HEK293 (cell line): ENCODE measurements around the gene DNHD1.

ENCODE experiments used
- GLIS2 ChIP-seq: fragments of 450-650 bp; formaldehyde crosslinking; IDR thresholded peaks from 2 replicates; pipeline ENCODE4 v1.5.1; 2016; ENCODE audit warnings: missing biosample characterization, missing genetic modification characterization
- KLF7 ChIP-seq: fragments of 450-650 bp; formaldehyde crosslinking; IDR thresholded peaks from 2 replicates; pipeline ENCODE4 v1.5.1; 2016; ENCODE audit warnings: missing biosample characterization, missing genetic modification characterization, borderline replicate concordance
- KLF9 ChIP-seq: fragments of 450-650 bp; formaldehyde crosslinking; IDR thresholded peaks from 2 replicates; pipeline ENCODE4 v1.5.1; 2016; ENCODE audit warnings: missing biosample characterization, missing genetic modification characterization, low read depth
- REPIN1 ChIP-seq: fragments of 450-650 bp; formaldehyde crosslinking; IDR thresholded peaks from 2 replicates; pipeline ENCODE4 v1.5.1; 2017; ENCODE audit warnings: missing biosample characterization, missing genetic modification characterization, low read depth
- SP3 ChIP-seq: fragments of 450-650 bp; formaldehyde crosslinking; IDR thresholded peaks from 2 replicates; pipeline ENCODE4 v1.5.1; 2016; ENCODE audit warnings: missing biosample characterization, missing genetic modification characterization
- TCF7L2 ChIP-seq: IDR thresholded peaks from 2 replicates; pipeline ENCODE4 v1.6.1; 2011; ENCODE audit warnings: low read depth, mild to moderate bottlenecking, inconsistent platforms, low read length, moderate library complexity, borderline replicate concordance
- ZFP37 ChIP-seq: fragments of 450-650 bp; formaldehyde crosslinking; IDR thresholded peaks from 2 replicates; pipeline ENCODE4 v1.5.1; 2016; ENCODE audit warnings: missing biosample characterization, missing genetic modification characterization
- ZNF19 ChIP-seq: fragments of 450-650 bp; formaldehyde crosslinking; IDR thresholded peaks from 2 replicates; pipeline ENCODE4; 2016; ENCODE audit warnings: missing biosample characterization, missing genetic modification characterization, low read depth
- ZNF2 ChIP-seq: fragments of 450-650 bp; formaldehyde crosslinking; IDR thresholded peaks from 2 replicates; pipeline ENCODE4 v1.5.1; 2016; ENCODE audit warnings: missing biosample characterization, missing genetic modification characterization
- ZNF202 ChIP-seq: fragments of 450-650 bp; formaldehyde crosslinking; IDR thresholded peaks from 2 replicates; pipeline ENCODE4 v1.5.1; 2016; ENCODE audit warnings: missing biosample characterization, missing genetic modification characterization, borderline replicate concordance
- ZNF214 ChIP-seq: fragments of 450-650 bp; formaldehyde crosslinking; IDR thresholded peaks from 2 replicates; pipeline ENCODE4 v1.5.1; 2017; ENCODE audit warnings: missing biosample characterization, mild to moderate bottlenecking, missing genetic modification characterization, borderline replicate concordance
- ZNF266 ChIP-seq: fragments of 450-650 bp; formaldehyde crosslinking; IDR thresholded peaks from 2 replicates; pipeline ENCODE4 v1.5.1; 2016; ENCODE audit warnings: missing biosample characterization, missing genetic modification characterization, low read depth
- ZNF292 ChIP-seq: fragments of 450-650 bp; formaldehyde crosslinking; IDR thresholded peaks from 2 replicates; pipeline ENCODE4 v1.5.1; 2016; ENCODE audit warnings: low read depth, missing biosample characterization, missing genetic modification characterization, borderline replicate concordance
- ZNF354C ChIP-seq: fragments of 450-650 bp; formaldehyde crosslinking; IDR thresholded peaks from 2 replicates; pipeline ENCODE4 v1.5.1; 2016; ENCODE audit warnings: missing biosample characterization, missing genetic modification characterization, low read depth, borderline replicate concordance
- ZNF366 ChIP-seq: fragments of 450-650 bp; formaldehyde crosslinking; conservative IDR thresholded peaks from 2 replicates; pipeline ENCODE4 v1.5.1; 2016; ENCODE audit warnings: missing biosample characterization, missing genetic modification characterization
- ZNF433 ChIP-seq: fragments of 450-650 bp; formaldehyde crosslinking; IDR thresholded peaks from 2 replicates; pipeline ENCODE4 v1.5.1; 2016; ENCODE audit warnings: missing biosample characterization, missing genetic modification characterization, low read depth
- ZNF473 ChIP-seq: fragments of 450-650 bp; formaldehyde crosslinking; IDR thresholded peaks from 2 replicates; pipeline ENCODE4 v1.5.1; 2017; ENCODE audit warnings: missing biosample characterization, missing genetic modification characterization
- ZNF529 ChIP-seq: fragments of 450-650 bp; formaldehyde crosslinking; IDR thresholded peaks from 2 replicates; pipeline ENCODE4 v1.5.1; 2017; ENCODE audit warnings: missing genetic modification characterization, missing biosample characterization; ENCODE audit not compliant: insufficient replicate concordance
- ZNF549 ChIP-seq: fragments of 450-650 bp; IDR thresholded peaks from 2 replicates; pipeline ENCODE4 v1.5.1; 2018; ENCODE audit warnings: missing biosample characterization, missing genetic modification characterization, mild to moderate bottlenecking, inconsistent platforms, moderate library complexity
- ZNF610 ChIP-seq: fragments of 450-650 bp; formaldehyde crosslinking; IDR thresholded peaks from 2 replicates; pipeline ENCODE4 v1.5.1; 2016; ENCODE audit warnings: missing biosample characterization, missing genetic modification characterization, borderline replicate concordance
- ZNF701 ChIP-seq: fragments of 450-650 bp; formaldehyde crosslinking; IDR thresholded peaks from 2 replicates; pipeline ENCODE4 v1.5.1; 2016; ENCODE audit warnings: missing biosample characterization, missing genetic modification characterization
- ZNF777 ChIP-seq: fragments of 450-650 bp; formaldehyde crosslinking; IDR thresholded peaks from 2 replicates; pipeline ENCODE4 v1.5.1; 2017; ENCODE audit warnings: missing biosample characterization, missing genetic modification characterization, borderline replicate concordance
- ZSCAN23 ChIP-seq: fragments of 450-650 bp; formaldehyde crosslinking; IDR thresholded peaks from 2 replicates; pipeline ENCODE4 v1.5.1; 2016; ENCODE audit warnings: missing biosample characterization, missing genetic modification characterization
- ZSCAN30 ChIP-seq: fragments of 450-650 bp; IDR thresholded peaks from 2 replicates; pipeline ENCODE4 v1.5.1; 2018; ENCODE audit warnings: missing biosample characterization, mild to moderate bottlenecking, missing genetic modification characterization, moderate library complexity
- TF ChIP-seq, protein P1 (sequence below): fragments of 450-650 bp; formaldehyde crosslinking; IDR thresholded peaks from 2 replicates; pipeline ENCODE4 v1.5.1; 2016; ENCODE audit warnings: missing biosample characterization, missing genetic modification characterization
- TF ChIP-seq, protein P2 (sequence below): fragments of 450-650 bp; formaldehyde crosslinking; IDR thresholded peaks from 2 replicates; pipeline ENCODE4 v1.5.1; 2016; ENCODE audit warnings: missing biosample characterization, missing genetic modification characterization
- TF ChIP-seq, protein P3 (sequence below): fragments of 450-650 bp; formaldehyde crosslinking; IDR thresholded peaks from 2 replicates; pipeline ENCODE4 v1.5.1; 2016; ENCODE audit warnings: missing biosample characterization, missing genetic modification characterization
- TF ChIP-seq, protein P4 (sequence below): fragments of 450-650 bp; IDR thresholded peaks from 2 replicates; pipeline ENCODE4 v1.5.1; 2018; ENCODE audit warnings: missing biosample characterization, missing genetic modification characterization

Gene DNHD1

DNA sequence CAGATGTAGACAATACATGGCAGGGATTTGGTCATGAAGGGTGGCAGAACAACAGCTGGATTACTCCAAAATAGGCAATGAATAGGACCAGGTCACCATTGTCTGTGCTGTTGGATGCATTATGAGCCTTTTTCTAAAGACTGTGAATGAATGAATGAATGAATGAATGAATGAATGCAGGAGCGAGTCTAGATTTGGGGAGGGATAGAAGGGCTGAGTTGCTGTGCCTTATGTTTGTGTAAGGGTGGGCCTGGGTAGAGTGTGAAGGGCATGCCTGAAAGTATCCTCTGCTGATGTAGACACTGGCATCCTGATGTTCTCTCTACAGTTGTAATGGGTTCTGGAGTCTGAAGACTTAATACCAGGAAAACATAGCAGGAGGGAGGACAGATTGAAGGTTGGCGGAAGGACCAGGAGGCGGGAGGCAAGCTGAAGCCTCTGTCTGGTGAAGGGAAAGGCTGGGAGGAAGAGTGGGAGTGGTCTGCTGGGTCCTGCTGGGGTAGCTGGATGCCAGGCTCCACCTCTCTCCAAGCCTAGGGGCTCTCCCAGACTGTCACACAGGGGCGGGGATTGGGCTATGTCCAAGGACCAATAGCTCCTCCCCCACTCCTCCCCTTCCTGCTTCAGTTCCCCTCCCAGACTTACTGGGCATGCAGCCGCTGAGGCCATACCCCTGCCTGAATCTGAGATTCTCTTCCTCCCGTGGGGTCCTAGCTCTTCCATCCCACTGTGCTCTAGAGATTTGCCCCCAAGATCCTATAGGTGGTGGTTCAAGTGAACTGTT lies 28.2 kb upstream of the DNHD1 start (continued):
- TF ChIP-seq, protein P1, sequence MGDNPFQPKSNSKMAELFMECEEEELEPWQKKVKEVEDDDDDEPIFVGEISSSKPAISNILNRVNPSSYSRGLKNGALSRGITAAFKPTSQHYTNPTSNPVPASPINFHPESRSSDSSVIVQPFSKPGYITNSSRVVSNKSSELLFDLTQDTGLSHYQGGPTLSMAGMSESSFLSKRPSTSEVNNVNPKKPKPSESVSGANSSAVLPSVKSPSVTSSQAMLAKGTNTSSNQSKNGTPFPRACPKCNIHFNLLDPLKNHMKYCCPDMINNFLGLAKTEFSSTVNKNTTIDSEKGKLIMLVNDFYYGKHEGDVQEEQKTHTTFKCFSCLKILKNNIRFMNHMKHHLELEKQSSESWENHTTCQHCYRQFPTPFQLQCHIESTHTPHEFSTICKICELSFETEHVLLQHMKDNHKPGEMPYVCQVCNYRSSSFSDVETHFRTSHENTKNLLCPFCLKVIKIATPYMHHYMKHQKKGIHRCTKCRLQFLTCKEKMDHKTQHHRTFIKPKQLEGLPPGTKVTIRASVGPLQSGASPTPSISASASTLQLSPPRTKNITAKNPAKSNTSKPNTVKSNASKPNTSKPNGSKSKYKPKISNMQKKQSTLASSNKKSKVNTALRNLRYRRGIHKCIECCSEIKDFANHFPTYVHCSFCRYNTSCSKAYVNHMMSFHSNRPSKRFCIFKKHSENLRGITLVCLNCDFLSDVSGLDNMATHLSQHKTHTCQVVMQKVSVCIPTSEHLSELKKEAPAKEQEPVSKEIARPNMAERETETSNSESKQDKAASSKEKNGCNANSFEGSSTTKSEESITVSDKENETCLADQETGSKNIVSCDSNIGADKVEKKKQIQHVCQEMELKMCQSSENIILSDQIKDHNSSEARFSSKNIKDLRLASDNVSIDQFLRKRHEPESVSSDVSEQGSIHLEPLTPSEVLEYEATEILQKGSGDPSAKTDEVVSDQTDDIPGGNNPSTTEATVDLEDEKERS (tag by site-specific recombination), result no peak
- TF ChIP-seq KLF9 (tag by site-specific recombination) (peak; percentile 58; the same call in 1 of the 2 replicates), REPIN1 (tag by site-specific recombination) (no peak), ZNF19 (no peak), ZSCAN30 (tag by site-specific recombination) (no peak), TCF7L2 (no peak), ZNF202 (tag by site-specific recombination) (no peak), GLIS2 (peak; percentile 66), ZNF2 (tag by site-specific recombination) (no peak), ZFP37 (tag by site-specific recombination) (no peak), ZNF292 (tag by site-specific recombination) (no peak), ZNF610 (tag by site-specific recombination) (no peak), SP3 (peak; percentile 81), ZNF266 (no peak), KLF7 (tag by site-specific recombination) (no peak), ZNF529 (no peak), ZSCAN23 (no peak), ZNF366 (tag by site-specific recombination) (no peak), ZNF433 (no peak), ZNF354C (tag by site-specific recombination) (no peak), ZNF777 (tag by site-specific recombination) (no peak), ZNF214 (tag by site-specific recombination) (no peak), ZNF549 (tag by site-specific recombination) (no peak), ZNF473 (no peak), ZNF701 (tag by site-specific recombination) (no peak)
- TF ChIP-seq, protein P2, sequence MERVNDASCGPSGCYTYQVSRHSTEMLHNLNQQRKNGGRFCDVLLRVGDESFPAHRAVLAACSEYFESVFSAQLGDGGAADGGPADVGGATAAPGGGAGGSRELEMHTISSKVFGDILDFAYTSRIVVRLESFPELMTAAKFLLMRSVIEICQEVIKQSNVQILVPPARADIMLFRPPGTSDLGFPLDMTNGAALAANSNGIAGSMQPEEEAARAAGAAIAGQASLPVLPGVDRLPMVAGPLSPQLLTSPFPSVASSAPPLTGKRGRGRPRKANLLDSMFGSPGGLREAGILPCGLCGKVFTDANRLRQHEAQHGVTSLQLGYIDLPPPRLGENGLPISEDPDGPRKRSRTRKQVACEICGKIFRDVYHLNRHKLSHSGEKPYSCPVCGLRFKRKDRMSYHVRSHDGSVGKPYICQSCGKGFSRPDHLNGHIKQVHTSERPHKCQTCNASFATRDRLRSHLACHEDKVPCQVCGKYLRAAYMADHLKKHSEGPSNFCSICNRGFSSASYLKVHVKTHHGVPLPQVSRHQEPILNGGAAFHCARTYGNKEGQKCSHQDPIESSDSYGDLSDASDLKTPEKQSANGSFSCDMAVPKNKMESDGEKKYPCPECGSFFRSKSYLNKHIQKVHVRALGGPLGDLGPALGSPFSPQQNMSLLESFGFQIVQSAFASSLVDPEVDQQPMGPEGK (tag by site-specific recombination), result peak; percentile 39; the same call in 1 of the 2 replicates
- TF ChIP-seq, protein P3, sequence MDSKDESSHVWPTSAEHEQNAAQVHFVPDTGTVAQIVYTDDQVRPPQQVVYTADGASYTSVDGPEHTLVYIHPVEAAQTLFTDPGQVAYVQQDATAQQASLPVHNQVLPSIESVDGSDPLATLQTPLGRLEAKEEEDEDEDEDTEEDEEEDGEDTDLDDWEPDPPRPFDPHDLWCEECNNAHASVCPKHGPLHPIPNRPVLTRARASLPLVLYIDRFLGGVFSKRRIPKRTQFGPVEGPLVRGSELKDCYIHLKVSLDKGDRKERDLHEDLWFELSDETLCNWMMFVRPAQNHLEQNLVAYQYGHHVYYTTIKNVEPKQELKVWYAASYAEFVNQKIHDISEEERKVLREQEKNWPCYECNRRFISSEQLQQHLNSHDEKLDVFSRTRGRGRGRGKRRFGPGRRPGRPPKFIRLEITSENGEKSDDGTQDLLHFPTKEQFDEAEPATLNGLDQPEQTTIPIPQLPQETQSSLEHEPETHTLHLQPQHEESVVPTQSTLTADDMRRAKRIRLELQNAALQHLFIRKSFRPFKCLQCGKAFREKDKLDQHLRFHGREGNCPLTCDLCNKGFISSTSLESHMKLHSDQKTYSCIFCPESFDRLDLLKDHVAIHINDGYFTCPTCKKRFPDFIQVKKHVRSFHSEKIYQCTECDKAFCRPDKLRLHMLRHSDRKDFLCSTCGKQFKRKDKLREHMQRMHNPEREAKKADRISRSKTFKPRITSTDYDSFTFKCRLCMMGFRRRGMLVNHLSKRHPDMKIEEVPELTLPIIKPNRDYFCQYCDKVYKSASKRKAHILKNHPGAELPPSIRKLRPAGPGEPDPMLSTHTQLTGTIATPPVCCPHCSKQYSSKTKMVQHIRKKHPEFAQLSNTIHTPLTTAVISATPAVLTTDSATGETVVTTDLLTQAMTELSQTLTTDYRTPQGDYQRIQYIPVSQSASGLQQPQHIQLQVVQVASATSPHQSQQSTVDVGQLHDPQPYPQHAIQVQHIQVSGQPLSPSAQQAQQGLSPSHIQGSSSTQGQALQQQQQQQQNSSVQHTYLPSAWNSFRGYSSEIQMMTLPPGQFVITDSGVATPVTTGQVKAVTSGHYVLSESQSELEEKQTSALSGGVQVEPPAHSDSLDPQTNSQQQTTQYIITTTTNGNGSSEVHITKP (tag by site-specific recombination), result peak; percentile 27; the same call in 1 of the 2 replicates
- TF ChIP-seq, protein P4, sequence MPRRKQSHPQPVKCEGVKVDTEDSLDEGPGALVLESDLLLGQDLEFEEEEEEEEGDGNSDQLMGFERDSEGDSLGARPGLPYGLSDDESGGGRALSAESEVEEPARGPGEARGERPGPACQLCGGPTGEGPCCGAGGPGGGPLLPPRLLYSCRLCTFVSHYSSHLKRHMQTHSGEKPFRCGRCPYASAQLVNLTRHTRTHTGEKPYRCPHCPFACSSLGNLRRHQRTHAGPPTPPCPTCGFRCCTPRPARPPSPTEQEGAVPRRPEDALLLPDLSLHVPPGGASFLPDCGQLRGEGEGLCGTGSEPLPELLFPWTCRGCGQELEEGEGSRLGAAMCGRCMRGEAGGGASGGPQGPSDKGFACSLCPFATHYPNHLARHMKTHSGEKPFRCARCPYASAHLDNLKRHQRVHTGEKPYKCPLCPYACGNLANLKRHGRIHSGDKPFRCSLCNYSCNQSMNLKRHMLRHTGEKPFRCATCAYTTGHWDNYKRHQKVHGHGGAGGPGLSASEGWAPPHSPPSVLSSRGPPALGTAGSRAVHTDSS (tag by site-specific recombination), result no peak
